Fibroblast of lung (primary cell): Measurements from ENCODE around the gene NIPSNAP2. TPM values are rescaled to one million over a fixed set of nuclear protein-coding genes. Genes with fewer than 3 reads are reported as not detected.
A peak's percentile ranks its signal among the peaks of the same experiment; 100 is the strongest.

Experiments
- DNase-seq, 2 donors: peaks; one replicate each; pipeline versions ENCODE4 v3.0.0 to v3.0.0-alpha.2; 2010; ENCODE audit warnings: low read depth in 2 of 2
- H2AFZ ChIP-seq: 2 replicates; pipeline ENCODE4 v1.5.1; 2012; ENCODE audit warnings: low read length, control low read depth, inconsistent platforms
- H3K27ac ChIP-seq: 2 replicates; pipeline ENCODE4 v1.5.1; 2011; ENCODE audit warnings: low read length, control low read depth; ENCODE audit not compliant: insufficient read depth
- H3K27me3 ChIP-seq: 2 replicates; pipeline ENCODE4 v1.5.1; 2011; ENCODE audit warnings: mild to moderate bottlenecking, low read length; ENCODE audit not compliant: control insufficient read depth, insufficient read depth
- H3K36me3 ChIP-seq: 2 replicates; pipeline ENCODE4 v1.5.1; 2011; ENCODE audit warnings: low read length; ENCODE audit not compliant: control insufficient read depth, insufficient read depth
- H3K4me1 ChIP-seq: 2 replicates; pipeline ENCODE4 v1.5.1; 2011; ENCODE audit warnings: low read length; ENCODE audit not compliant: control insufficient read depth, insufficient read depth; ENCODE audit errors: extremely low read depth
- H3K4me2 ChIP-seq: 2 replicates; pipeline ENCODE4 v1.5.1; 2011; ENCODE audit warnings: low read length, control low read depth; ENCODE audit not compliant: insufficient read depth; ENCODE audit errors: extremely low read depth
- H3K4me3 ChIP-seq, 4 experiments: fragments of 200-600 bp in 1 of 4; sonication (generic) in 1 of 4; replicated peaks in 1 of 4; 2 replicates each; pipeline ENCODE4 v1.5.1; 2011 to 2016; ENCODE audit warnings: low read length in 4 of 4, low read depth in 3 of 4, mild to moderate bottlenecking in 3 of 4, control low read depth in 2 of 4, inconsistent platforms in 1 of 4, mixed read lengths in 1 of 4; ENCODE audit not compliant: insufficient read depth in 1 of 4; ENCODE audit errors: control extremely low read depth in 1 of 4
- H3K79me2 ChIP-seq: 2 replicates; pipeline ENCODE4 v1.5.1; 2012; ENCODE audit warnings: mild to moderate bottlenecking, low read length, inconsistent platforms; ENCODE audit not compliant: control insufficient read depth, insufficient read depth
- H3K9ac ChIP-seq: 2 replicates; pipeline ENCODE4 v1.5.1; 2011; ENCODE audit warnings: mild to moderate bottlenecking, low read length, control low read depth; ENCODE audit not compliant: insufficient read depth
- H3K9me3 ChIP-seq: 2 replicates; pipeline ENCODE4 v1.5.1; 2012; ENCODE audit warnings: low read depth, low read length; ENCODE audit not compliant: control insufficient read depth, insufficient read depth
- H4K20me1 ChIP-seq: 2 replicates; pipeline ENCODE4 v1.5.1; 2011; ENCODE audit warnings: low read length; ENCODE audit not compliant: control insufficient read depth, insufficient read depth; ENCODE audit errors: extremely low read depth
- CTCF ChIP-seq, 2 donors: IDR thresholded peaks in 1 of 2; conservative IDR thresholded peaks in 1 of 2; 1 replicate in 1 of 2; 2 replicates in 1 of 2; pipeline ENCODE4 v1.5.1; 2011 to 2012; ENCODE audit warnings: low read length in 2 of 2, control low read depth in 1 of 2, inconsistent platforms in 1 of 2, low read depth in 1 of 2, mild to moderate bottlenecking in 1 of 2
- EZH2 ChIP-seq: IDR thresholded peaks from 2 replicates; pipeline ENCODE4 v1.5.1; 2012; ENCODE audit warnings: low read length, control low read depth, mild to moderate bottlenecking; ENCODE audit errors: missing control alignments
- polyA plus RNA-seq, 2 donors: library from polyadenylated mRNA; depleted of rRNA in 1 of 2; stranded (reverse) in 1 of 2; unstranded in 1 of 2; fragments of >200 nt; gene quantifications; 2 replicates each; pipeline ENCODE4 v1.2.1, GENCODE V29; 2011 to 2012; ENCODE audit warnings: missing spikeins in 1 of 2
- total RNA-seq: library from RNA; depleted of rRNA; stranded (reverse); fragments of >200 nt; gene quantifications from 2 replicates; pipeline ENCODE4 v1.2.1, GENCODE V29; 2014

The NIPSNAP2 gene
- total and polyA plus RNA-seq, 2 donors (not counting 1 experiment from before 2014, with no cell fraction given), result 42.4 to 65.0 TPM

- TF ChIP-seq CTCF (conservative IDR thresholded peaks at IDR 0.05 in 1 of 2, IDR thresholded peaks at IDR 0.05 in 1 of 2; ENCODE audit: low read depth in 1 of 2, low read length in 2 of 2) (no peak), EZH2 (no peak)
- H3K36me3 ChIP-seq, result no peaks in the 10 kb centered on the region
Observed at GRCh38 chr7:55969391-55969790, 5.0 kb downstream of the NIPSNAP2 start.

GRCh38 chr7:55970561-55970960, 6.2 kb downstream of the NIPSNAP2 start:
- H3K27ac ChIP-seq, result no peak overlapping the region
- H3K79me2 ChIP-seq, result peaks cover 4% of the 10 kb centered on the region
- H3K4me3 ChIP-seq, result no peak overlapping the region
- no peak overlapping the region for H2AFZ ChIP-seq
- TF ChIP-seq CTCF (conservative IDR thresholded peaks at IDR 0.05 in 1 of 2, IDR thresholded peaks at IDR 0.05 in 1 of 2; ENCODE audit: low read depth in 1 of 2, low read length in 2 of 2) (no peak), EZH2 (no peak)
- no peaks in the 10 kb centered on the region for H3K9me3 ChIP-seq
- no peaks in the 10 kb centered on the region for H3K27me3 ChIP-seq
- DNase-seq, result no peak
- H4K20me1 ChIP-seq, result no peaks in the 10 kb centered on the region
- no peak overlapping the region for H3K9ac ChIP-seq
- no peaks in the 10 kb centered on the region for H3K4me1 ChIP-seq
- no peaks in the 10 kb centered on the region for H3K36me3 ChIP-seq
- no peak overlapping the region for H3K4me2 ChIP-seq

More at GRCh38 chr7:55969391-55969790, 5.0 kb downstream of the NIPSNAP2 start:
- Histone ChIP-seq H3K4me2 (no peak overlapping the region), H4K20me1 (no peaks in the 10 kb centered on the region), H3K27ac (no peak overlapping the region), H3K9ac (no peak overlapping the region), H2AFZ (no peak overlapping the region), H3K4me1 (no peaks in the 10 kb centered on the region), H3K9me3 (no peaks in the 10 kb centered on the region), H3K79me2 (peaks cover 5% of the 10 kb centered on the region), H3K27me3 (no peaks in the 10 kb centered on the region), H3K4me3 (no peak overlapping the region)
- DNase-seq, result no peak

GRCh38 chr7:55970978-55971377, 6.6 kb downstream of the NIPSNAP2 start:
- DNase-seq, result peak in 1 of 2 donors; percentile 12
- Histone ChIP-seq H3K9ac (no peak overlapping the region), H3K27me3 (no peaks in the 10 kb centered on the region), H3K4me3 (no peak overlapping the region), H3K27ac (no peak overlapping the region), H3K36me3 (no peaks in the 10 kb centered on the region), H3K79me2 (peaks cover 4% of the 10 kb centered on the region), H3K4me1 (no peaks in the 10 kb centered on the region), H3K4me2 (no peak overlapping the region), H2AFZ (no peak overlapping the region), H4K20me1 (no peaks in the 10 kb centered on the region), H3K9me3 (no peaks in the 10 kb centered on the region)
- no peak for TF ChIP-seq EZH2
- no peak for TF ChIP-seq CTCF (conservative IDR thresholded peaks at IDR 0.05 in 1 of 2, IDR thresholded peaks at IDR 0.05 in 1 of 2; ENCODE audit: low read depth in 1 of 2, low read length in 2 of 2)
